Measurements from ENCODE around the gene EFHD1.

- TF ChIP-seq, protein P1, sequence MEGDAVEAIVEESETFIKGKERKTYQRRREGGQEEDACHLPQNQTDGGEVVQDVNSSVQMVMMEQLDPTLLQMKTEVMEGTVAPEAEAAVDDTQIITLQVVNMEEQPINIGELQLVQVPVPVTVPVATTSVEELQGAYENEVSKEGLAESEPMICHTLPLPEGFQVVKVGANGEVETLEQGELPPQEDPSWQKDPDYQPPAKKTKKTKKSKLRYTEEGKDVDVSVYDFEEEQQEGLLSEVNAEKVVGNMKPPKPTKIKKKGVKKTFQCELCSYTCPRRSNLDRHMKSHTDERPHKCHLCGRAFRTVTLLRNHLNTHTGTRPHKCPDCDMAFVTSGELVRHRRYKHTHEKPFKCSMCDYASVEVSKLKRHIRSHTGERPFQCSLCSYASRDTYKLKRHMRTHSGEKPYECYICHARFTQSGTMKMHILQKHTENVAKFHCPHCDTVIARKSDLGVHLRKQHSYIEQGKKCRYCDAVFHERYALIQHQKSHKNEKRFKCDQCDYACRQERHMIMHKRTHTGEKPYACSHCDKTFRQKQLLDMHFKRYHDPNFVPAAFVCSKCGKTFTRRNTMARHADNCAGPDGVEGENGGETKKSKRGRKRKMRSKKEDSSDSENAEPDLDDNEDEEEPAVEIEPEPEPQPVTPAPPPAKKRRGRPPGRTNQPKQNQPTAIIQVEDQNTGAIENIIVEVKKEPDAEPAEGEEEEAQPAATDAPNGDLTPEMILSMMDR (conservative IDR thresholded peaks at IDR 0.05; ENCODE audit: low read depth, low read length) = no peak
- no peak for TF ChIP-seq EZH2 (IDR thresholded peaks at IDR 0.05; ENCODE audit: low read length, unreplicated experiment)
- no peak for TF ChIP-seq EZH2phosphoT487 (IDR thresholded peaks at IDR 0.05; ENCODE audit: borderline replicate concordance, low read length)
These were observed 13.9 kb downstream of the EFHD1 start for GRCh38 chr2:232647261-232647660.
